Upper lobe of left lung (tissue), 4 donors: ENCODE measurements around the gene EBLN2.

ENCODE experiments used
- CTCF ChIP-seq, 6 experiments: fragments of 450-650 bp in 4 of 6; fragments of 200-600 bp in 2 of 6; sonication (generic) in 2 of 6; IDR thresholded peaks; one replicate each; pipeline ENCODE4 v1.5.1; 2016 to 2019; ENCODE audit warnings: antibody characterized with exemption in 6 of 6
- EP300 ChIP-seq, 4 donors: sonication (generic); formaldehyde crosslinking; IDR thresholded peaks; one replicate each; pipeline ENCODE4 v1.5.1; 2017; ENCODE audit warnings: antibody characterized with exemption in 4 of 4, control low read depth in 2 of 4
- POLR2A ChIP-seq, 4 donors: fragments of 450-650 bp; IDR thresholded peaks; one replicate each; pipeline ENCODE4 v1.5.1; 2016 to 2017; ENCODE audit warnings: antibody characterized with exemption in 4 of 4, mild to moderate bottlenecking in 2 of 4
- POLR2AphosphoS5 ChIP-seq, 2 donors: sonication (generic); formaldehyde crosslinking; IDR thresholded peaks; one replicate each; pipeline ENCODE4 v1.5.1; 2017; ENCODE audit warnings: antibody characterized with exemption in 2 of 2

- no peak for TF ChIP-seq CTCF (IDR thresholded peaks at IDR 0.05)
- no peak for TF ChIP-seq POLR2AphosphoS5 (IDR thresholded peaks at IDR 0.05)
- no peak for TF ChIP-seq POLR2A (IDR thresholded peaks at IDR 0.05)
- no peak for TF ChIP-seq EP300 (IDR thresholded peaks at IDR 0.05)
Observed at GRCh38 chr3:73107676-73108187, 46.3 kb downstream of the EBLN2 start.
